IMR-90 (cell line): ENCODE results near the gene HSPH1. TPM values are rescaled to one million over a fixed set of nuclear protein-coding genes. Genes with fewer than 3 reads are reported as not detected.

Source experiments
- ATAC-seq: fragments of 200-7000 bp; cut with Tn5 transposase; 2 replicates; pipeline ENCODE4 v1.9.1; 2020; ENCODE audit warnings: low read depth, mild to moderate bottlenecking, moderate library complexity
- BruUV-seq: library from RNA; stranded (reverse); fragments of 400-500 nt; replicated peaks from 2 replicates; lab custom pipeline; 2021; lab: Mats Ljungman, UMichigan
- CTCF ChIA-PET: fragments of 300-600 bp; formaldehyde crosslinking; extraction: SDS; loops from one replicate; lab custom pipeline; 2021; ENCODE audit warnings: antibody characterized with exemption; lab: Yijun Ruan, JAX
- POLR2A ChIA-PET: fragments of 300-600 bp; sonication (Branson Sonifier 250); formaldehyde crosslinking; loops from one replicate; lab custom pipeline; 2022; ENCODE audit warnings: antibody characterized with exemption; ENCODE audit not compliant: unreplicated experiment; lab: Charles Lee
- DNase-seq: peaks from one replicate; pipeline ENCODE4 v3.0.0; 2013
- H2AFZ ChIP-seq: replicated peaks from 2 replicates; pipeline ENCODE3; 2013; ENCODE audit warnings: low read length, mild to moderate bottlenecking; ENCODE audit not compliant: poor library complexity
- H2AK5ac ChIP-seq: 2 replicates; pipeline ENCODE4 v1.6.1; 2013; ENCODE audit warnings: low read depth, low read length, inconsistent platforms
- H2AK9ac ChIP-seq: replicated peaks from 2 replicates; pipeline ENCODE3; 2013; ENCODE audit warnings: mild to moderate bottlenecking, low read depth, low read length, moderate library complexity; ENCODE audit not compliant: poor library complexity
- H2BK120ac ChIP-seq: 2 replicates; pipeline ENCODE4 v1.6.1; 2013; ENCODE audit warnings: low read depth, low read length, inconsistent platforms
- H2BK15ac ChIP-seq: 3 replicates; pipeline ENCODE4 v1.6.1; 2013; ENCODE audit warnings: low read depth, low read length, inconsistent platforms
- H2BK20ac ChIP-seq: 2 replicates; pipeline ENCODE4 v1.6.1; 2013; ENCODE audit warnings: low read depth, mild to moderate bottlenecking, inconsistent platforms, low read length, moderate library complexity
- H2BK5ac ChIP-seq: 2 replicates; pipeline ENCODE4 v1.6.1; 2013; ENCODE audit warnings: mild to moderate bottlenecking, low read depth, low read length, inconsistent platforms; ENCODE audit not compliant: poor library complexity, severe bottlenecking
- H3K14ac ChIP-seq: replicated peaks from 2 replicates; pipeline ENCODE4 v1.6.1; 2013; ENCODE audit warnings: low read depth, low read length, inconsistent platforms
- H3K18ac ChIP-seq: 2 replicates; pipeline ENCODE4 v1.6.1; 2013; ENCODE audit warnings: low read depth, low read length, control low read depth
- H3K23ac ChIP-seq: 2 replicates; pipeline ENCODE4 v1.6.1; 2013; ENCODE audit warnings: low read depth, low read length, inconsistent platforms
- H3K27ac ChIP-seq: 2 replicates; pipeline ENCODE4 v1.5.1; 2013; ENCODE audit warnings: mild to moderate bottlenecking, control low read depth, low read length; ENCODE audit not compliant: insufficient read depth
- H3K27me3 ChIP-seq: 2 replicates; pipeline ENCODE4 v1.6.1; 2013; ENCODE audit warnings: low read length; ENCODE audit not compliant: control insufficient read depth, insufficient read depth
- H3K36me3 ChIP-seq: 2 replicates; pipeline ENCODE4 v1.6.1; 2013; ENCODE audit warnings: low read length, mixed read lengths; ENCODE audit not compliant: control insufficient read depth, insufficient read depth
- H3K4ac ChIP-seq: 2 replicates; pipeline ENCODE4 v1.6.1; 2013; ENCODE audit warnings: low read depth, low read length, inconsistent platforms
- H3K4me1 ChIP-seq: 2 replicates; pipeline ENCODE4 v1.6.1; 2013; ENCODE audit warnings: low read length, mixed read lengths; ENCODE audit not compliant: control insufficient read depth, insufficient read depth
- H3K4me2 ChIP-seq: 2 replicates; pipeline ENCODE4 v1.6.1; 2013; ENCODE audit warnings: low read depth, mild to moderate bottlenecking, control low read depth, low read length, moderate library complexity
- H3K4me3 ChIP-seq: 2 replicates; pipeline ENCODE4 v1.5.1; 2013; ENCODE audit warnings: low read depth, mild to moderate bottlenecking, control low read depth, low read length, moderate library complexity; ENCODE audit not compliant: insufficient read depth
- H3K56ac ChIP-seq: 2 replicates; pipeline ENCODE4 v1.6.1; 2013; ENCODE audit warnings: low read length, inconsistent platforms; ENCODE audit not compliant: insufficient read depth; ENCODE audit errors: extremely low read depth
- H3K79me1 ChIP-seq, 2 experiments: 2 replicates each; pipeline ENCODE4 v1.6.1; 2013; ENCODE audit warnings: low read length in 2 of 2, inconsistent platforms in 1 of 2, low read depth in 1 of 2
- H3K9ac ChIP-seq: 2 replicates; pipeline ENCODE4 v1.6.1; 2013; ENCODE audit warnings: low read depth, low read length, control low read depth
- H3K9me1 ChIP-seq: 2 replicates; pipeline ENCODE4 v1.6.1; 2013; ENCODE audit warnings: low read length, inconsistent platforms; ENCODE audit not compliant: insufficient read depth
- H3K9me3 ChIP-seq: 2 replicates; pipeline ENCODE4 v1.6.1; 2013; ENCODE audit warnings: low read length; ENCODE audit not compliant: control insufficient read depth, insufficient read depth
- H4K20me1 ChIP-seq: 2 replicates; pipeline ENCODE4 v1.6.1; 2013; ENCODE audit warnings: low read length, inconsistent platforms; ENCODE audit not compliant: insufficient read depth
- H4K5ac ChIP-seq: 2 replicates; pipeline ENCODE4 v1.6.1; 2013; ENCODE audit warnings: mild to moderate bottlenecking, low read depth, low read length, control low read depth
- H4K8ac ChIP-seq, 2 experiments: 2 replicates each; pipeline ENCODE4 v1.6.1; 2013; ENCODE audit warnings: low read depth in 2 of 2, low read length in 2 of 2, control low read depth in 1 of 2, inconsistent platforms in 1 of 2
- H4K91ac ChIP-seq: 2 replicates; pipeline ENCODE4 v1.6.1; 2013; ENCODE audit warnings: low read depth, low read length, inconsistent platforms; ENCODE audit not compliant: insufficient read depth
- BHLHE40 ChIP-seq: fragments of 150-350 bp; IDR thresholded peaks from 2 replicates; pipeline ENCODE4 v1.6.1; 2016; ENCODE audit warnings: mild to moderate bottlenecking, low read depth, low read length
- CEBPB ChIP-seq: IDR thresholded peaks from 2 replicates; pipeline ENCODE4 v1.6.1; 2012; ENCODE audit warnings: low read depth, low read length, improper control_type of control experiment
- CHD1 ChIP-seq: IDR thresholded peaks from 2 replicates; pipeline ENCODE4 v1.6.1; 2012; ENCODE audit warnings: low read depth, low read length, improper control_type of control experiment
- FOS ChIP-seq: fragments of 150-350 bp; IDR thresholded peaks from 2 replicates; pipeline ENCODE4 v1.6.1; 2016; ENCODE audit warnings: low read depth, low read length
- MAFK ChIP-seq: IDR thresholded peaks from 2 replicates; pipeline ENCODE4 v1.6.1; 2012; ENCODE audit warnings: low read depth, low read length, improper control_type of control experiment
- MAZ ChIP-seq: IDR thresholded peaks from 2 replicates; pipeline ENCODE4 v1.6.1; 2012; ENCODE audit warnings: low read depth, mild to moderate bottlenecking, low read length, improper control_type of control experiment, moderate library complexity, borderline replicate concordance
- MXI1 ChIP-seq: IDR thresholded peaks from 2 replicates; pipeline ENCODE4 v1.6.1; 2012; ENCODE audit warnings: low read depth, mild to moderate bottlenecking, low read length, moderate library complexity, borderline replicate concordance
- NFE2L2 ChIP-seq: fragments of 150-350 bp; IDR thresholded peaks from 2 replicates; pipeline ENCODE4 v1.6.1; 2016; ENCODE audit warnings: low read depth, mild to moderate bottlenecking, low read length
- POLR2A ChIP-seq: IDR thresholded peaks from 2 replicates; pipeline ENCODE4 v1.6.1; 2012; ENCODE audit warnings: mild to moderate bottlenecking, low read depth, low read length
- RAD21 ChIP-seq: IDR thresholded peaks from 2 replicates; pipeline ENCODE4 v1.6.1; 2012; ENCODE audit warnings: low read length, improper control_type of control experiment
- RCOR1 ChIP-seq: IDR thresholded peaks from 2 replicates; pipeline ENCODE4 v1.6.1; 2012; ENCODE audit warnings: mild to moderate bottlenecking, low read length, improper control_type of control experiment; ENCODE audit not compliant: insufficient replicate concordance
- RFX5 ChIP-seq: IDR thresholded peaks from 2 replicates; pipeline ENCODE4 v1.8.0; 2012; ENCODE audit warnings: low read depth, mild to moderate bottlenecking, low read length, moderate library complexity
- SMC3 ChIP-seq: fragments of 150-350 bp; IDR thresholded peaks from 2 replicates; pipeline ENCODE4 v1.6.1; 2016; ENCODE audit warnings: low read depth, mild to moderate bottlenecking, antibody characterized with exemption, low read length, moderate library complexity
- USF2 ChIP-seq: fragments of 150-350 bp; IDR thresholded peaks from 2 replicates; pipeline ENCODE4 v1.6.1; 2017; ENCODE audit warnings: mild to moderate bottlenecking, antibody characterized with exemption, low read length, low read depth
- WGBS, 2 experiments: methylation state at CpG; one replicate each; pipeline versions ENCODE4 v1.1.5 to v1.1.7; 2013; ENCODE audit warnings: missing lambda C conversion rate in 2 of 2; ENCODE audit not compliant: insufficient read length in 1 of 2; ENCODE audit errors: extremely low coverage in 2 of 2; 5-methylcytosine and 5-hydroxymethylcytosine counted together
- dilution Hi-C: fragments of 300-500 bp; cut with HindIII; formaldehyde crosslinking; loops from one replicate; pipeline ENCODE4 v1.14.3; 2018; ENCODE audit warnings: low sequenced_read_pairs; ENCODE audit not compliant: unreplicated experiment
- in situ Hi-C: fragments of 300-500 bp; cut with MboI; formaldehyde crosslinking; loops from 3 replicates; pipeline ENCODE4 v1.14.3; 2019; ENCODE audit warnings: low sequenced_read_pairs, inconsistent platforms, mixed read lengths
- intact Hi-C: fragments of 100-400 bp; cut with micrococcal nuclease; formaldehyde crosslinking; loops from 2 replicates; pipeline ENCODE4 v1.10.0; 2022
- polyA plus RNA-seq, 3 experiments: library from polyadenylated mRNA; depleted of rRNA; stranded (reverse); fragments of >200 nt; gene quantifications; 2 replicates each; pipeline ENCODE4 v1.2.3, GENCODE V29; 2012; ENCODE audit warnings: low replicate concordance in 1 of 3
- total RNA-seq: library from RNA; depleted of rRNA; stranded (reverse); fragments of >200 nt; gene quantifications from 2 replicates; pipeline ENCODE4 v1.2.3, GENCODE V29; 2012
- TF ChIP-seq, protein P1 (sequence below): fragments of 150-350 bp; IDR thresholded peaks from 2 replicates; pipeline ENCODE4 v1.6.1; 2016; ENCODE audit warnings: low read depth, mild to moderate bottlenecking, low read length, moderate library complexity, borderline replicate concordance
- TF ChIP-seq, protein P2 (sequence below): conservative IDR thresholded peaks from 2 replicates; pipeline ENCODE4 v1.5.1; 2012; ENCODE audit warnings: mild to moderate bottlenecking, low read depth, low read length, improper control_type of control experiment

HSPH1 gene
- total and polyA plus RNA-seq, 2 of the 4 experiments (the other 2 are of a cell fraction), result 36.8 to 40.3 TPM

DNA sequence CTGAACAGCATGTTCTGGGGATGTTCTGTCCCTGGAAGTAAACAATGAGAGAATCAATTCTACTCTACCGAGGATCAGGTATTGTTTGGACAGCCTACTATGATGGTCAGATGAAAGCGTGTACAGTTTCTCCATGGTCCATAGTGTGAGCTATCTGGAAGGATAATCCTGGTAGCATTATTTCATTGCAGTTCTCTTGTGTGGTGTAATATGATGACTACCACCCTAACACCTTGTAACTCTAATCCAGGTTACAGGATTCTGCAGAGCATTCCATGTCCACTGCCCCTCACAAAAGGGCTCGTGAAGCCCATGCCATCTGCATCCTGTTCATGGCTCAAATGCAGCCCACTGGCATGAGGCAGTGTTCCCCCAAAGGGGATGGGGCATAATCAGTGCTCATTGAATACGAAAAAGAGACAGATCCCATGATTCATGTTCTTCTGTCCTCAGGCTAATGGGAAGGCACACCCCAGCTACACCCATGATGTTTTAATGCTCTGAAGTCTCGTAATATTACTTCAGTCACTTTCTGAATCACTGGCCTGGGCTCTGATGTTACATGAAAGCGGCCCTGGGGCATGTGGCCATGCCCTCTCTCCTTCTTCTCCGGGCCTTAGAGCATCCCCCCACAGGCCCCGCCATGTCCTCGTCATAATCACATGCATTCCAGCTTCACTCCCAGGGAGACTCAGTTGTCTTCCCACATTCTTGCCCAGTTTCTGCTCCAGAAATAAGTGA lies 68.4 kb downstream of the HSPH1 start:
- Histone ChIP-seq H4K20me1 (no peaks in the 10 kb centered on the region), H3K9me3 (no peaks in the 10 kb centered on the region), H2BK15ac (no peak overlapping the region), H4K8ac (no peak overlapping the region), H3K14ac (no peak overlapping the region), H3K9ac (no peak overlapping the region), H2BK20ac (no peak overlapping the region), H2AK5ac (no peak overlapping the region), H4K5ac (no peak overlapping the region), H3K4me3 (no peak overlapping the region), H3K4ac (no peak overlapping the region), H3K27me3 (peaks cover 17% of the 10 kb centered on the region), H3K4me1 (no peaks in the 10 kb centered on the region), H2BK120ac (no peak overlapping the region), H3K9me1 (no peaks in the 10 kb centered on the region), H3K23ac (no peak overlapping the region), H3K56ac (no peak overlapping the region), H3K79me1 (no peaks in the 10 kb centered on the region), H3K36me3 (no peaks in the 10 kb centered on the region), H4K91ac (no peak overlapping the region), H3K18ac (no peak overlapping the region), H3K27ac (no peak overlapping the region), H2AFZ (no peak overlapping the region), H2AK9ac (no peak overlapping the region), H2BK5ac (no peak overlapping the region), H3K4me2 (no peak overlapping the region)
- dilution Hi-C loops (no loop called here), intact Hi-C loops (no loop called here), in situ Hi-C loops (no loop called here)
- DNase-seq, result no peak
- ChIA-PET CTCF (no interaction called here), POLR2A (no interaction called here)
- no TSS peak for BruUV-seq
- TF ChIP-seq CEBPB, result no peak
- no peak for TF ChIP-seq MAFK
- no peak for TF ChIP-seq MXI1
- TF ChIP-seq NFE2L2, result no peak
- TF ChIP-seq CHD1, result no peak
- TF ChIP-seq, protein P1, sequence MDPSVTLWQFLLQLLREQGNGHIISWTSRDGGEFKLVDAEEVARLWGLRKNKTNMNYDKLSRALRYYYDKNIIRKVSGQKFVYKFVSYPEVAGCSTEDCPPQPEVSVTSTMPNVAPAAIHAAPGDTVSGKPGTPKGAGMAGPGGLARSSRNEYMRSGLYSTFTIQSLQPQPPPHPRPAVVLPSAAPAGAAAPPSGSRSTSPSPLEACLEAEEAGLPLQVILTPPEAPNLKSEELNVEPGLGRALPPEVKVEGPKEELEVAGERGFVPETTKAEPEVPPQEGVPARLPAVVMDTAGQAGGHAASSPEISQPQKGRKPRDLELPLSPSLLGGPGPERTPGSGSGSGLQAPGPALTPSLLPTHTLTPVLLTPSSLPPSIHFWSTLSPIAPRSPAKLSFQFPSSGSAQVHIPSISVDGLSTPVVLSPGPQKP, result no peak
- no peak for TF ChIP-seq FOS
- TF ChIP-seq RCOR1, result no peak
- TF ChIP-seq USF2, result no peak
- TF ChIP-seq POLR2A, result no peak
- no peak for TF ChIP-seq MAZ
- TF ChIP-seq RAD21, result no peak
- TF ChIP-seq, protein P2, sequence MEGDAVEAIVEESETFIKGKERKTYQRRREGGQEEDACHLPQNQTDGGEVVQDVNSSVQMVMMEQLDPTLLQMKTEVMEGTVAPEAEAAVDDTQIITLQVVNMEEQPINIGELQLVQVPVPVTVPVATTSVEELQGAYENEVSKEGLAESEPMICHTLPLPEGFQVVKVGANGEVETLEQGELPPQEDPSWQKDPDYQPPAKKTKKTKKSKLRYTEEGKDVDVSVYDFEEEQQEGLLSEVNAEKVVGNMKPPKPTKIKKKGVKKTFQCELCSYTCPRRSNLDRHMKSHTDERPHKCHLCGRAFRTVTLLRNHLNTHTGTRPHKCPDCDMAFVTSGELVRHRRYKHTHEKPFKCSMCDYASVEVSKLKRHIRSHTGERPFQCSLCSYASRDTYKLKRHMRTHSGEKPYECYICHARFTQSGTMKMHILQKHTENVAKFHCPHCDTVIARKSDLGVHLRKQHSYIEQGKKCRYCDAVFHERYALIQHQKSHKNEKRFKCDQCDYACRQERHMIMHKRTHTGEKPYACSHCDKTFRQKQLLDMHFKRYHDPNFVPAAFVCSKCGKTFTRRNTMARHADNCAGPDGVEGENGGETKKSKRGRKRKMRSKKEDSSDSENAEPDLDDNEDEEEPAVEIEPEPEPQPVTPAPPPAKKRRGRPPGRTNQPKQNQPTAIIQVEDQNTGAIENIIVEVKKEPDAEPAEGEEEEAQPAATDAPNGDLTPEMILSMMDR, result no peak
- TF ChIP-seq SMC3, result no peak
- no peak for TF ChIP-seq BHLHE40
- no peak for TF ChIP-seq RFX5
- WGBS, 2 experiments, result 37% methylated on average over 3 of the region's 9 CpGs; no CpG with 5 or more reads in 1 of the 2 experiments
- ATAC-seq, result no peak
